IPS-18a (cell line): ENCODE measurements around the gene PLEKHA7.

Experiments used
- H3K27ac ChIP-seq: one replicate; pipeline ENCODE4 v1.5.1; 2013; ENCODE audit warnings: low read length
- H3K27me3 ChIP-seq: one replicate; pipeline ENCODE4 v1.6.1; 2013; ENCODE audit warnings: mild to moderate bottlenecking, low read length; ENCODE audit not compliant: control insufficient read depth, insufficient read depth
- H3K36me3 ChIP-seq: one replicate; pipeline ENCODE4 v1.6.1; 2013; ENCODE audit warnings: low read depth, low read length; ENCODE audit not compliant: control insufficient read depth
- H3K4me1 ChIP-seq: one replicate; pipeline ENCODE4 v1.6.1; 2013; ENCODE audit warnings: low read depth, low read length; ENCODE audit not compliant: control insufficient read depth
- H3K4me3 ChIP-seq: one replicate; pipeline ENCODE4 v1.5.1; 2013; ENCODE audit warnings: low read length
- H3K9ac ChIP-seq: one replicate; pipeline ENCODE4 v1.6.1; 2013; ENCODE audit warnings: mild to moderate bottlenecking, low read length, moderate library complexity
- H3K9me3 ChIP-seq: one replicate; pipeline ENCODE4 v1.6.1; 2013; ENCODE audit warnings: low read depth, low read length; ENCODE audit not compliant: control insufficient read depth

Gene PLEKHA7

DNA sequence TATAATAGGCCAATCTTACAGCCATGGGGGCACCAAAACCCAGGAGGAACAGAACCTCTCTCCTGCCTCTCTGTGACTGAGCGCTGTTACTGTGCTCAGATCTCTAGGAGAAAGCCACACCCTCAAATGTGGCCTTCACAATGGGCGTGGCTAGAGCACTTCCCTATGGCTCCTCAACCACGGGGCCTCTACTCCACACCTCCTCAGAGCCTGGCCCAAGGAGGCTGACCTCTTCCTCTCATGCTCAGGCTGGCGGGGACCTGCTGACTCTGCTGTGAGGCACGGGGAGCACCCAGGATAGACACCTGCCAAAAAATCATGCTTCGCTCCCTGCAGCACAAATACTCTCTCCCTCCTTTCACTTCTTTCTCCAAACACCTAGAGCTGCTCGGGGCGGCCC lies 234.8 kb downstream of the PLEKHA7 start:
- Histone ChIP-seq H3K9ac (no peak overlapping the region), H3K4me1 (peaks cover 22% of the 10 kb centered on the region), H3K4me3 (no peak overlapping the region)

DNA sequence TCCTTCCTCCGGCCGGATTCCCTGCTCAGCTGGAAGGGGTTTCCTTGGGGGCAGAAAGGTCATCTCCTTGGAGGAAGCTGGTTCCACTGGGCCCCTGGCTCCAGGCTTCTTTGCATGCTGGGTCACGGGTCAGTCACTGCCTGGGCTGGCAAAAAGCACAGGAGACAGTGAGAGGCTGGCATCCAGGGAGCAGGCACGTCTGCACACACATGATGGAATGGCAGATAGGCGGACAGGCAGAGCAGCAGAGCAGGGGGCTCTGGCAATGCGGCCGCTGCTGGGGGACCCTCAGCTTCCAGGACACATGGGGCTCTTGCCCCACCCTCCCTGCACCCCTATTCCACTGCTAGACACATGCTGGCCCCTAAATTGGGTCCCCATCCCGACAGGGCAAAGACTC lies 235.3 kb downstream of the PLEKHA7 start:
- Histone ChIP-seq H3K27me3 (no peaks in the 10 kb centered on the region), H3K27ac (no peak overlapping the region), H3K4me1 (peaks cover 22% of the 10 kb centered on the region), H3K9ac (no peak overlapping the region), H3K4me3 (no peak overlapping the region), H3K9me3 (no peaks in the 10 kb centered on the region), H3K36me3 (no peaks in the 10 kb centered on the region)

More for the DNA sequence above, 234.8 kb downstream of the PLEKHA7 start:
- Histone ChIP-seq H3K27ac (no peak overlapping the region), H3K27me3 (no peaks in the 10 kb centered on the region), H3K36me3 (no peaks in the 10 kb centered on the region), H3K9me3 (no peaks in the 10 kb centered on the region)

DNA sequence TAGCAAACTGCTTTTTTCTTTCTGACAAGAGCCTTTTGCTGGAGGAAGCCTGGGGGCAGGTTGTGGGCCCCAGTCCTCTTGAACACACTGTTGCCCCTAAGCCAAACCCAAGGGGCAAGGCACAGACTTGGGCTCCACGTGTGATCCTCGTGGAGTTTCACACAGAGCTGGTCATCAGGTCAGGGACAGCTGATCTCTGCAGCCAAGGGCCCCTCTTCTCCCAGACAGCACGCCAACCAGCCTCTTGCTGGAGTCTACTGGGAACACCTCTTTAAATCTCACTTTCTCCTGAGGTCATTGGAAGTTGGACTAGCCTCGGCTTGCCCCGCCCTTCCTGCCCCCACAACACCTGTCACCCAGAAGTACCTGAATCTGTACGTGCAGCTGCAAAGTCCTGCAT lies 235.9 kb downstream of the PLEKHA7 start:
- Histone ChIP-seq H3K4me3 (no peak overlapping the region), H3K36me3 (no peaks in the 10 kb centered on the region), H3K9me3 (no peaks in the 10 kb centered on the region), H3K27me3 (no peaks in the 10 kb centered on the region), H3K27ac (no peak overlapping the region), H3K4me1 (peaks cover 22% of the 10 kb centered on the region), H3K9ac (no peak overlapping the region)

DNA sequence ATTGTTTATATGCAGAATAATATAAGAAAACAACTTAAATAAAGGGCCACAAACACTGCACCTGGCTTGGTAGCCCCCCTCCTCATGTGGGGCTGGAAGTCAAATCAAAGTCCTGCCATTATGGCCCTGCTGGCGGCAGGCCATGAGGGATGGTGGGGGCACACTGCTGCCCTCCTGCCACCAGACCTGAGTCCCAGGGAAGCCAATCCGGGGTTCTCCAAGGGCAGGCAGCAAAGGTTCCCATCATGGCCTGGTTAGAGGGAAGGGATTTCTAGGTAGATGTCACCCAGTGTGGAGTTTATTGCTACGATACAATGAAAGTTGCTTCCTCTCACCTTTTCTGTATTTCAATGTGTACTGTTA lies 236.6 kb downstream of the PLEKHA7 start:
- H3K4me1 ChIP-seq, result peaks cover 22% of the 10 kb centered on the region
- no peaks in the 10 kb centered on the region for H3K9me3 ChIP-seq
- H3K4me3 ChIP-seq, result no peak overlapping the region
- no peak overlapping the region for H3K27ac ChIP-seq
- no peaks in the 10 kb centered on the region for H3K27me3 ChIP-seq
- H3K9ac ChIP-seq, result no peak overlapping the region
- no peaks in the 10 kb centered on the region for H3K36me3 ChIP-seq

DNA sequence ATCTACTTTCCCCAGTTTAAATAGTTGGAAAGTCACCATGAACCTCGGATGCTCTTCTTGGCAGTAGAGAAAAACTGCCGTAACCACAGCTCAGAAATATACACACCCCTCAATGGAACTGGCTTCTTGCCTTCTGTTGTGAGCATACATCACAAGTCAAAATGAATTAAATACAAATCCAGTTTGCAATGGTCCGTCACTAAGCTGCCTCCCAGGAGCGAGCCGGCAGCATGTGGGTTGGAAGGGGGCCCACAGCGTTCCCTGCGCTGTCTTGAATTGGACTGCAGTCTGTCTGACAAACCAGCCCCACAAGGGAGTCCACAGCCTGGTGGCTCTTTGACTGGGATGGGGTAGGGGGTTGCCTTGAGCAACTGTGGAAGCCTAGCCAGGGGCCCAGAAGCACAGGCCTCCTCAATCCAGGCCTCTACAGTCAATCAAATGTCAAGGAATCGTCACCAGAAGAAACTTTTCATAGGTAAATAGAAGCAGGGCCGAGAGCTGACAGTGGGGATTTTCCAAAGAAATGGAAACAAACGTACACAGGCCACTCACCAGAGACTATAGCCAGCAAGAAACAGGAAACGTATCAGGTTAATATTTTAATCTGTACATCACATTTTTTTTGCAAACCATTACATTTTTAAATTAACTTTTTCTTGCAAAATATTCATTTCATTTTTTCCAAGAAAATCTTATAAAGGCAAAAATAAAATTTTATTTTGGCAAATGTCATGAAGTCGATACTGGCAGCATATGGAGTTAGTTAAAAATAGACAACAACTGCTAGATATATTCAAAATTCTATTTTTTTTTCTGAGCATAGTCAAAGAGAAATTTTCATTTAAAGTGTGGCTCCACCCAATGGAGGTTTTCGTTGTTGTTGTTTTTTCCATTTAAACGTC lies 237.3 kb downstream of the PLEKHA7 start:
- H3K36me3 ChIP-seq, result no peaks in the 10 kb centered on the region
- H3K27me3 ChIP-seq, result no peaks in the 10 kb centered on the region
- no peak overlapping the region for H3K4me3 ChIP-seq
- no peaks in the 10 kb centered on the region for H3K9me3 ChIP-seq
- H3K27ac ChIP-seq, result no peak overlapping the region
- H3K9ac ChIP-seq, result no peak overlapping the region
- peaks cover 22% of the 10 kb centered on the region for H3K4me1 ChIP-seq

DNA sequence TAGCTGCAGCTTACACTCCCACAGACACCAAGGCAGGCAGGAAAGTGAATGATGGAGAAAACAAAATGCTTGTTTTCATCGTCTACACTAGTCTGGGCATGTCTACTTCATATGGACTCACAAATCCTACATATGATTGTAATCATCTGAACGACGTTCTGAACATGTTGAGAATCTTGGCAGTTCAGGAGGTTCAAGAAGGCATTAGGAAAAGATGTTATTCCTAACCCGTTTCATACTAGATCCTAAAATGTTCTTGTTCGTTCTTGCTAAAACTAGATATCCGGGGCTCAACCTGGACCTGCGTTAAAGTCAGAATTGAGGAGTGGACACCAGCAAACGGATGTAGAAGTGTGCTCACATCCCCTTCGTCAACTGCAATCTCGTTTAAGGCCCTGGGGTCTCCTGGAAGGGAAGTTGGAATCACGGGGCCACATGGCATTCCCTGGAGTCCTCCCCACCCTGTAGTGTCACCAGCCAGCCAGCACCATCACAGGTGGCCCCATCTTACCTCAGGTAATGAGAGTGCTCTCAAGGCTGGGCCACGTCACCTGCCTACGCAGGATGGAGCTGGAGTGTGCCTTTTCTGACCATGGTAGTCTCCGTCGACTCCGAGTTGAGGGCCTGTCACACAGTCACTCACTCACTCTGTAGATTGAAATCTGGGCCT lies 238.5 kb downstream of the PLEKHA7 start:
- Histone ChIP-seq H3K9me3 (no peaks in the 10 kb centered on the region), H3K4me3 (no peak overlapping the region), H3K4me1 (peaks cover 22% of the 10 kb centered on the region), H3K27ac (no peak overlapping the region), H3K9ac (no peak overlapping the region), H3K36me3 (no peaks in the 10 kb centered on the region), H3K27me3 (no peaks in the 10 kb centered on the region)

DNA sequence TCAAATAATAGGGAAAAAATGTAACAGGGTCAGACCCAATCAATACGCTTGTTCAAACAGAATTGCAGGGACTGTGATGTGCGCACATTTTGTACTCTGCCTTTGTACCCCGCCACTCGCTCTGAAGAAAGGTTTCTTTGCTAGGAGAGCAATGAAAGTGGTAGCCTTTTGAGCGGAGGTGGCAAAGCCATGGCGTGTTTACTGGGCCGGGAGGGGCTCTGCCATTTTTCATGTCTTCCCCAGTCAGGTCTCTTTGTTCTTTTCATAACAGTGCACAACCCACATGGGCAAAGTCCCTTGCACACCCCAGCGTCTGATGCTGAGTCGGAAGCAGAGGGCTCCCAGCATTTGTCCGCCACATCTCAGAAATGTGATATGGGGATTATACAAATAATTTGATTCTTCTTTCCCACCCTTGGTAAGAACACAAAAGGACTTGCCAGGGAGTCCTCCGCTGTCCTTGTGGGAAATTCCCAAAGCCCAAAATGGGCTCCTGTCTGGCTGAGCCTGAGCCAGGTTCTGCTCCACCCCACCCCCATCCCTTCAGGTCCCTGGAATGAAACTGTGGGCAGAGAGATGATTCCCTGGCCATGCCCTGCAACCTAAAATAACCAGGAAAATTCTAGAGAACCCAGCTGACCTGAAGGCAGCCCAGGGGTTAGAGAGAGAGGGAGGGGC lies 239.1 kb downstream of the PLEKHA7 start:
- Histone ChIP-seq H3K36me3 (no peaks in the 10 kb centered on the region), H3K9me3 (no peaks in the 10 kb centered on the region), H3K9ac (no peak overlapping the region), H3K27me3 (no peaks in the 10 kb centered on the region), H3K4me3 (no peak overlapping the region), H3K27ac (no peak overlapping the region), H3K4me1 (peaks cover 22% of the 10 kb centered on the region)

DNA sequence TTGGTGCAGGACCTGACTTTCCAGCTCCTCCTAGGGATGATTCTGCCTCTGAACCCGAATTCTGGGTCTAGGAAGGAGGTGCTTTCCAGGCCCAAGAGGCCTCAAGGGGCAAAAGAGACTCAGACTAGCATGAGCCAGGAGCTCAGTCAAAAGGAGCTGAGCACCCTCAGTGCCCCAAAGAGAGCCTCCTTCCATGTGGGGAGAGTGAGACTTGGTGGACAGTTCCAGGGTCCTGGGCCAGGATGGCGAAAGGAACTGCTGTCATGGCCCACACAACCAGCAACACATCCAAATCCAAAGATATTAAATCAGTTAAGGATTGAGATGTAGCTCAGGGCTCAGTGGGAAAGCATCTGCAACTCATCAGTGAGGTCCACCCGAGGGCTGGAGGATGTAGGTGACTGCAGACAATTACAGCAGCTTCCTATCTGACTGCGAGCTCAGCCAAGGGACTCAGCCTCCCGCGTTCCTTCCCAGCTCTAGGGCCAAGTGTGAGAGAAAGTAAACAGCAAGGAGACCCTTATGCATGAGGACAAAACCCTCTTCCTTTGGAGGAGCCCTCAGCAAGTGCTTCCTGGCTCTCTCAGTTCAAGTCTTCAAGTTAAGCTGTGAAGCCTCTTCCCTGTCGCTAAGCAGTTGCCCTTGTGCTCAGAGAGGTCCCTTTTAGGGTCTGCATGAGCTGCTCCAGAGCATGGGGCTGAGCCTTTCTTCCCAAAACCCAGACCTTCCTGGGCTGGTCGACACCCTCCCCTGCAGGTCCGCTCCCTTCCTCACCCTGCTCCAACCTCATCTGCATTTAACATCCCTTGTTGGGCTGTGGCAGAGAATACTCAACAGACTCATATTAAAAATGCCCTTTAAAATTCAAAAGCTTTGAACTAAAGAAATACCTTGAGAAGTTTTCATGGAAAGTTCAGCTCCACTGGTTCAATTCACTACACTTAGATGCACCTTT lies 240.0 kb downstream of the PLEKHA7 start:
- H3K4me1 ChIP-seq, result peaks cover 21% of the 10 kb centered on the region
- no peak overlapping the region for H3K4me3 ChIP-seq
- no peaks in the 10 kb centered on the region for H3K27me3 ChIP-seq
- H3K27ac ChIP-seq, result no peak overlapping the region
- no peaks in the 10 kb centered on the region for H3K9me3 ChIP-seq
- no peak overlapping the region for H3K9ac ChIP-seq
- no peaks in the 10 kb centered on the region for H3K36me3 ChIP-seq

DNA sequence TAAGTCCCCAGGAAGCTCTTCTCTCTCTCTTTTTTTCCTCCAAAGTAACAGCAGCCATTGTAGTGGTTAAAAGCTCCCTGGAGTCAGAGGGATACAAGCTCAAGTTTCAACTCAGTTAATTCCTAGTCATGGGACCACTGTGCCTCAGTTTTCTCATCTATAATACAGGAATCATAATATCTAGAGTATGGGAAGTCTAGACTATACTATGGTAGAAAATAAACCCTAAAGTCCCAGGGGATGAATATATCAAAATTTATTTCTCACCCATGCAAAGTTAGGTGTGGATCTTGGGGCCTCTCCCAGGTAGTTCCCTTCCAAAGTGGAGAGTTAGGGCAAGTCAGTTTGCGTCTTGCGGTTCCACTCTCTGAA lies 242.1 kb downstream of the PLEKHA7 start:
- H3K9ac ChIP-seq, result no peak overlapping the region
- H3K4me1 ChIP-seq, result peaks cover 17% of the 10 kb centered on the region
- no peaks in the 10 kb centered on the region for H3K9me3 ChIP-seq
- H3K4me3 ChIP-seq, result no peak overlapping the region
- no peaks in the 10 kb centered on the region for H3K27me3 ChIP-seq
- no peaks in the 10 kb centered on the region for H3K36me3 ChIP-seq
- no peak overlapping the region for H3K27ac ChIP-seq

DNA sequence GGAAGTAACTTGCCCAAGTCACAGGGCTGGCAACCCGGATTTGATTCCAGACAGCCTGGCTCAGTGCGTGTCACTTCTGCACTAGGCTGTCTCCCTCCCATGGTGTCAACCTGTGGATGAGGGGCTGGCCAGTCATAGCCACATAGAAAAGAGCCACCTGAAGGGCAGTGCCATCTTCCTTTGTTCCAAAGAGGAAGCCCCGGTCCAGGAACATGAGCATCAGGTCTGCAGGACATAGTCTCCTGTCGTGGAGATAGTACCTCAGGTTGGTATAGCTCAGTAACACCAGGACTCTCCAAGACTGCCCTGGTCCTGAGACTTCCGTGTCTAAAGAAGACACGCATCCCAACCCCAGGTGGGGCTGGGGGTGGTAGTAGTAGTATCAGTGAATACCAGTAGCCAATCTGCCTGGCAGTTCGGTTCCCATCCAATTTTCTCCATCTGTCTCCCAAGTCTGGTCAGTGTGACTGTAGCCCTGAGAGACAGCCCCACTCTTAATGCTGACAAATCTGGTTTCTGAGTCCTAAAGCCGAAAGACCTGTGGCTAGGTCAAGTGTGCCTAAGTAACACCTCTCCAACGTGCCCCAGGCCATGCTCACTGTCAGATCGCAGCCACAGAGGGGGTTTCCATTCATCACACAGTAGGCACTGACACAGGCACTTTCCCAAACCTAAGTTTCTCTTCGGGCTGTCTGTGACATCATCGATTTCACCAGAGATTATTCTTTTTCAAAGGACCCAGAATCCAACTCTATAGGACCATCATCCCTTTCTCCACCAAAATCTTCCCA lies 242.7 kb downstream of the PLEKHA7 start:
- Histone ChIP-seq H3K4me3 (no peak overlapping the region), H3K9ac (no peak overlapping the region), H3K9me3 (no peaks in the 10 kb centered on the region), H3K27me3 (no peaks in the 10 kb centered on the region), H3K36me3 (no peaks in the 10 kb centered on the region), H3K4me1 (peaks cover 11% of the 10 kb centered on the region), H3K27ac (no peak overlapping the region)
